HepG2 (cell line): Measurements from ENCODE around the gene TAGAP. TPM values are rescaled to one million over a fixed set of nuclear protein-coding genes. Genes with fewer than 3 reads are reported as not detected.

Experiments
- CEBPG ChIP-seq: IDR thresholded peaks from 2 replicates; pipeline ENCODE4 v1.6.1; 2016
- HNF1A ChIP-seq, 2 experiments: sonication (generic) in 1 of 2; formaldehyde crosslinking in 1 of 2; IDR thresholded peaks; 2 replicates each; pipeline versions ENCODE4 v1.4.0 to v1.6.1; 2016 to 2020; ENCODE audit warnings: borderline replicate concordance in 1 of 2, low read depth in 1 of 2, mild to moderate bottlenecking in 1 of 2, missing genetic modification reagents in 1 of 2
- PHB2 ChIP-seq: fragments of 450-650 bp; IDR thresholded peaks from 2 replicates; pipeline ENCODE4 v1.6.1; 2018; ENCODE audit not compliant: partially characterized antibody
- RFXANK ChIP-seq: IDR thresholded peaks from 2 replicates; pipeline ENCODE4 v1.6.1; 2016
- ZFP1 ChIP-seq: IDR thresholded peaks from 2 replicates; pipeline ENCODE4 v1.6.1; 2016
- ZNF343 ChIP-seq: sonication (generic); formaldehyde crosslinking; IDR thresholded peaks from 2 replicates; pipeline ENCODE4 v1.4.0; 2020; ENCODE audit warnings: mild to moderate bottlenecking, missing genetic modification reagents
- ZNF431 ChIP-seq: sonication (generic); formaldehyde crosslinking; IDR thresholded peaks from 2 replicates; pipeline ENCODE4 v1.9.0; 2022; ENCODE audit warnings: missing genetic modification reagents, low read depth, mild to moderate bottlenecking, borderline replicate concordance
- ZNF512B ChIP-seq: sonication (generic); formaldehyde crosslinking; IDR thresholded peaks from 2 replicates; pipeline ENCODE4 v1.5.1; 2020; ENCODE audit warnings: missing genetic modification reagents, mild to moderate bottlenecking, borderline replicate concordance
- ZNF713 ChIP-seq: sonication (generic); formaldehyde crosslinking; IDR thresholded peaks from 2 replicates; pipeline ENCODE4 v1.4.0; 2020; ENCODE audit warnings: mild to moderate bottlenecking, missing genetic modification reagents
- ZNF720 ChIP-seq: sonication (generic); formaldehyde crosslinking; IDR thresholded peaks from 2 replicates; pipeline ENCODE4 v1.4.0; 2020; ENCODE audit warnings: missing genetic modification reagents
- polyA plus RNA-seq, 8 experiments: library from polyadenylated mRNA; depleted of rRNA in 3 of 8; stranded (reverse) in 7 of 8; unstranded in 1 of 8; fragments of >200 nt; fragmentation: Illumina TruSeq in 4 of 8; extraction: Trizol in 4 of 8; gene quantifications; 2 replicates each; pipeline versions ENCODE4 v1.2.1 to v1.2.3, GENCODE V29; 2011 to 2016; ENCODE audit warnings: low read depth in 4 of 8, missing spikeins in 1 of 8, mixed read lengths in 1 of 8; ENCODE audit not compliant: insufficient read depth in 1 of 8
- total RNA-seq, 5 experiments: library from RNA; depleted of rRNA; stranded (reverse); fragments of >200 nt; fragmentation: Illumina TruSeq; extraction: Trizol; gene quantifications; 2 replicates each; pipeline ENCODE4 v1.2.3, GENCODE V29; 2016; ENCODE audit warnings: low read depth in 1 of 5

TAGAP gene
- total and polyA plus RNA-seq, 2 of the 13 experiments (the other 11 are each of a cell fraction or from before 2014, with no cell fraction given) = not detected

GRCh38 chr6:158999154-158999665 lies 45.6 kb downstream of the TAGAP start (continued):
- no peak for TF ChIP-seq RFXANK (CRISPR knock-in tag)
- TF ChIP-seq ZNF343 = no peak
- no peak for TF ChIP-seq CEBPG
- TF ChIP-seq ZNF713 = 0 out of 2 replicates have a peak, but pooled peaks have one; percentile 26
- no peak for TF ChIP-seq ZFP1 (CRISPR knock-in tag)
- peak; percentile 13; the same call in 1 of the 2 replicates for TF ChIP-seq ZNF431 (CRISPR knock-in tag)
- no peak for TF ChIP-seq ZNF512B (CRISPR knock-in tag)
- no peak for TF ChIP-seq PHB2
- 0 out of 2 replicates have a peak, but pooled peaks have one; percentile 43 for TF ChIP-seq ZNF720 (CRISPR knock-in tag)
- no peak for TF ChIP-seq HNF1A (IDR thresholded peaks at IDR 0.05; ENCODE audit: low read depth)
- no peak for TF ChIP-seq HNF1A (CRISPR knock-in tag; IDR thresholded peaks at IDR 0.05; ENCODE audit: borderline replicate concordance)
